H1 (cell line): ENCODE measurements around the gene NRXN3.

Source experiments
- CEBPB ChIP-seq: IDR thresholded peaks from 2 replicates; pipeline ENCODE4 v1.6.1; 2012; ENCODE audit warnings: low read depth, low read length
- CHD1 ChIP-seq: IDR thresholded peaks from 2 replicates; pipeline ENCODE4 v1.6.1; 2012; ENCODE audit warnings: low read depth, low read length, improper control_type of control experiment
- CHD7 ChIP-seq: fragments of 300-600 bp; sonication (generic); IDR thresholded peaks from 2 replicates; pipeline ENCODE4 v1.7.1; 2012; ENCODE audit warnings: low read length, moderate library complexity, mild to moderate bottlenecking, inconsistent platforms; ENCODE audit not compliant: insufficient replicate concordance
- CREB1 ChIP-seq: IDR thresholded peaks from 2 replicates; pipeline ENCODE4 v1.6.1; 2012; ENCODE audit warnings: inconsistent platforms
- CTCF ChIP-seq, 3 experiments: IDR thresholded peaks; 1 replicate in 2 of 3; 2 replicates in 1 of 3; pipeline versions ENCODE4 v1.5.1 to v1.6.1; 2011; ENCODE audit warnings: low read length in 3 of 3, mild to moderate bottlenecking in 3 of 3, inconsistent platforms in 2 of 3, low read depth in 1 of 3, moderate library complexity in 1 of 3; ENCODE audit not compliant: insufficient read depth in 1 of 3; ENCODE audit errors: control extremely low read depth in 1 of 3
- EGR1 ChIP-seq: IDR thresholded peaks from 2 replicates; pipeline ENCODE4 v1.6.1; 2011; ENCODE audit warnings: low read depth, low read length, borderline replicate concordance
- EZH2 ChIP-seq: fragments of 200-600 bp; sonication (generic); IDR thresholded peaks from 2 replicates; pipeline ENCODE4 v1.7.1; 2012; ENCODE audit warnings: low read depth, mild to moderate bottlenecking, moderate library complexity, low read length, inconsistent platforms; ENCODE audit not compliant: severe bottlenecking
- MAX ChIP-seq: IDR thresholded peaks from 2 replicates; pipeline ENCODE4 v1.6.1; 2012; ENCODE audit warnings: inconsistent platforms
- NRF1 ChIP-seq: IDR thresholded peaks from 2 replicates; pipeline ENCODE4 v1.6.1; 2011; ENCODE audit warnings: mild to moderate bottlenecking, low read depth, low read length, improper control_type of control experiment
- POLR2A ChIP-seq, 2 experiments: IDR thresholded peaks; 1 replicate in 1 of 2; 2 replicates in 1 of 2; pipeline ENCODE4 v1.6.1; 2011; ENCODE audit warnings: low read depth in 2 of 2, low read length in 2 of 2, mild to moderate bottlenecking in 2 of 2; ENCODE audit errors: control extremely low read depth in 1 of 2
- RAD21 ChIP-seq, 2 experiments: IDR thresholded peaks in 1 of 2; conservative IDR thresholded peaks in 1 of 2; 2 replicates each; pipeline ENCODE4 v1.6.1; 2011; ENCODE audit warnings: low read depth in 2 of 2, low read length in 2 of 2, improper control_type of control experiment in 1 of 2, inconsistent platforms in 1 of 2, mild to moderate bottlenecking in 1 of 2, moderate library complexity in 1 of 2
- SUZ12 ChIP-seq: fragments of 200-600 bp; sonication (generic); IDR thresholded peaks from 2 replicates; pipeline ENCODE4 v1.6.1; 2012; ENCODE audit warnings: mild to moderate bottlenecking, inconsistent platforms, low read length, moderate library complexity, mixed read lengths
- TAF1 ChIP-seq: IDR thresholded peaks from 2 replicates; pipeline ENCODE4 v1.6.1; 2011; ENCODE audit warnings: mild to moderate bottlenecking, low read depth, low read length
- USF2 ChIP-seq: IDR thresholded peaks from 2 replicates; pipeline ENCODE4 v1.6.1; 2011; ENCODE audit warnings: low read length, improper control_type of control experiment

- TF ChIP-seq CTCF (IDR thresholded peaks at IDR 0.05; ENCODE audit: control extremely low read depth in 1 of 3, insufficient read depth in 1 of 3, low read depth in 1 of 3, low read length in 3 of 3) (no peak), POLR2A (IDR thresholded peaks at IDR 0.05; ENCODE audit: control extremely low read depth in 1 of 2, low read depth in 2 of 2, low read length in 2 of 2) (no peak), EZH2 (no peak), MAX (no peak), EGR1 (no peak), NRF1 (no peak), SUZ12 (no peak), TAF1 (no peak), RAD21 (IDR thresholded peaks at IDR 0.05 in 1 of 2, conservative IDR thresholded peaks at IDR 0.05 in 1 of 2; ENCODE audit: low read depth in 2 of 2, low read length in 2 of 2) (no peak), CREB1 (no peak), CEBPB (no peak), CHD1 (no peak), USF2 (no peak), CHD7 (no peak)
Observed at GRCh38 chr14:78135450-78135891, 34.7 kb upstream of the NRXN3 start.
